ENCODE measurements around the gene NLRP7.
"Not testable (repeated sequence)": the region's sequence is repeated elsewhere in the genome, so short reads cannot be mapped to it uniquely, and the experiment has no call there.

Gene NLRP7

GRCh38 chr19:54928299-54928698, 19.0 kb downstream of the NLRP7 start:
- no peak for DNase-seq (ENCODE audit: low read depth)
- TF ChIP-seq CTCF (IDR thresholded peaks at IDR 0.05; ENCODE audit: insufficient read depth, low read depth, low read length, missing control alignments): no peak

GRCh38 chr19:54923276-54923675, 24.1 kb downstream of the NLRP7 start:
- no peak for TF ChIP-seq CTCF (IDR thresholded peaks at IDR 0.05; ENCODE audit: insufficient read depth, low read depth, low read length, missing control alignments)
- no peak for DNase-seq (ENCODE audit: low read depth)
- H3K4me3 ChIP-seq (ENCODE audit: low read length): no peak overlapping the region

More at GRCh38 chr19:54928299-54928698, 19.0 kb downstream of the NLRP7 start:
- no peak overlapping the region for H3K4me3 ChIP-seq (ENCODE audit: low read length)

- TF ChIP-seq CTCF (IDR thresholded peaks at IDR 0.05; ENCODE audit: insufficient read depth, low read depth, low read length, missing control alignments): no peak
- no peak overlapping the region for H3K4me3 ChIP-seq (ENCODE audit: low read length)
- DNase-seq (ENCODE audit: low read depth): no peak
These were observed 26.2 kb downstream of the NLRP7 start for GRCh38 chr19:54921082-54921481.

- not testable (repeated sequence) for DNase-seq (ENCODE audit: low read depth); H3K4me3 ChIP-seq (ENCODE audit: low read length)
These were observed 27.4 kb downstream of the NLRP7 start for GRCh38 chr19:54919646-54920563.

- TF ChIP-seq CTCF (IDR thresholded peaks at IDR 0.05; ENCODE audit: insufficient read depth, low read depth, low read length, missing control alignments): no peak
- H3K4me3 ChIP-seq (ENCODE audit: low read length): no peak overlapping the region
- no peak for DNase-seq (ENCODE audit: low read depth)
These were observed 28.8 kb downstream of the NLRP7 start for GRCh38 chr19:54918499-54918898.

- H3K4me3 ChIP-seq (ENCODE audit: low read length): no peak overlapping the region
- TF ChIP-seq CTCF (IDR thresholded peaks at IDR 0.05; ENCODE audit: insufficient read depth, low read depth, low read length, missing control alignments): no peak
- no peak for DNase-seq (ENCODE audit: low read depth)
These were observed 30.5 kb downstream of the NLRP7 start for GRCh38 chr19:54916822-54917221.

GRCh38 chr19:54907899-54908298, 39.4 kb downstream of the NLRP7 start:
- not testable (repeated sequence) for DNase-seq (ENCODE audit: low read depth); H3K4me3 ChIP-seq (ENCODE audit: low read length)

- H3K4me3 ChIP-seq (ENCODE audit: low read length): no peak overlapping the region
- TF ChIP-seq CTCF (IDR thresholded peaks at IDR 0.05; ENCODE audit: insufficient read depth, low read depth, low read length, missing control alignments): no peak
- DNase-seq (ENCODE audit: low read depth): no peak
These were observed 40.5 kb downstream of the NLRP7 start for GRCh38 chr19:54906819-54907218.

Measured in epithelial cell of esophagus (primary cell).